Karpas-422 (cell line): ENCODE measurements around the gene NKX2-4. TPM values are rescaled to one million over a fixed set of nuclear protein-coding genes. Genes with fewer than 3 reads are reported as not detected.

Experiments
- DNase-seq: peaks from one replicate; pipeline ENCODE4 v3.0.0-alpha.2; 2015
- H2AFZ ChIP-seq: fragments of 200-600 bp; sonication (generic); 2 replicates; pipeline ENCODE4 v1.6.1; 2014; ENCODE audit warnings: antibody characterized with exemption, low read length, mixed read lengths
- H3K27ac ChIP-seq: fragments of 200-600 bp; sonication (generic); 2 replicates; pipeline ENCODE4 v1.5.1; 2014; ENCODE audit warnings: mild to moderate bottlenecking, low read length, moderate library complexity
- H3K27me3 ChIP-seq: fragments of 200-600 bp; sonication (generic); 2 replicates; pipeline ENCODE4 v1.6.1; 2014; ENCODE audit warnings: low read length, mixed read lengths
- H3K36me3 ChIP-seq: fragments of 200-600 bp; sonication (generic); 2 replicates; pipeline ENCODE4 v1.6.1; 2014; ENCODE audit warnings: low read length, mixed read lengths; ENCODE audit not compliant: insufficient read depth
- H3K4me1 ChIP-seq: fragments of 200-600 bp; sonication (generic); 2 replicates; pipeline ENCODE4 v1.6.1; 2014; ENCODE audit warnings: mild to moderate bottlenecking, low read length, mixed read lengths
- H3K4me2 ChIP-seq: fragments of 200-600 bp; sonication (generic); 2 replicates; pipeline ENCODE4 v1.6.1; 2014; ENCODE audit warnings: low read length, low read depth, mild to moderate bottlenecking; ENCODE audit not compliant: poor library complexity, severe bottlenecking
- H3K4me3 ChIP-seq: fragments of 200-600 bp; sonication (generic); 2 replicates; pipeline ENCODE4 v1.5.1; 2014; ENCODE audit warnings: mild to moderate bottlenecking, antibody characterized with exemption, low read length, mixed read lengths
- H3K79me2 ChIP-seq: fragments of 200-600 bp; sonication (generic); 2 replicates; pipeline ENCODE4 v1.6.1; 2014; ENCODE audit warnings: mild to moderate bottlenecking, low read length, mixed read lengths
- H3K9ac ChIP-seq: fragments of 200-600 bp; sonication (generic); 2 replicates; pipeline ENCODE4 v1.6.0; 2014; ENCODE audit warnings: low read length
- H3K9me2 ChIP-seq: fragments of 200-600 bp; sonication (generic), shearing (Covaris generic); replicated peaks from 2 replicates; pipeline ENCODE4 v1.6.0; 2014; ENCODE audit warnings: mild to moderate bottlenecking, low read length, moderate library complexity; ENCODE audit not compliant: insufficient read depth
- H3K9me3 ChIP-seq: fragments of 300-700, 200-600 bp; sonication (generic); 2 replicates; pipeline ENCODE4 v1.6.1; 2014; ENCODE audit warnings: low read length, mixed read lengths
- H4K20me1 ChIP-seq: fragments of 200-600 bp; sonication (generic); 2 replicates; pipeline ENCODE4 v1.6.1; 2014; ENCODE audit warnings: mild to moderate bottlenecking, antibody characterized with exemption, low read length, low read depth; ENCODE audit not compliant: insufficient read depth
- total RNA-seq: library from RNA; depleted of rRNA; stranded (reverse); fragments of >200 nt; shearing (Covaris generic); gene quantifications from 2 replicates; pipeline ENCODE4 v1.2.3, GENCODE V29; 2014; ENCODE audit warnings: low replicate concordance; rRNA removed

The NKX2-4 gene
- total RNA-seq: not detected in 2 replicates

DNA sequence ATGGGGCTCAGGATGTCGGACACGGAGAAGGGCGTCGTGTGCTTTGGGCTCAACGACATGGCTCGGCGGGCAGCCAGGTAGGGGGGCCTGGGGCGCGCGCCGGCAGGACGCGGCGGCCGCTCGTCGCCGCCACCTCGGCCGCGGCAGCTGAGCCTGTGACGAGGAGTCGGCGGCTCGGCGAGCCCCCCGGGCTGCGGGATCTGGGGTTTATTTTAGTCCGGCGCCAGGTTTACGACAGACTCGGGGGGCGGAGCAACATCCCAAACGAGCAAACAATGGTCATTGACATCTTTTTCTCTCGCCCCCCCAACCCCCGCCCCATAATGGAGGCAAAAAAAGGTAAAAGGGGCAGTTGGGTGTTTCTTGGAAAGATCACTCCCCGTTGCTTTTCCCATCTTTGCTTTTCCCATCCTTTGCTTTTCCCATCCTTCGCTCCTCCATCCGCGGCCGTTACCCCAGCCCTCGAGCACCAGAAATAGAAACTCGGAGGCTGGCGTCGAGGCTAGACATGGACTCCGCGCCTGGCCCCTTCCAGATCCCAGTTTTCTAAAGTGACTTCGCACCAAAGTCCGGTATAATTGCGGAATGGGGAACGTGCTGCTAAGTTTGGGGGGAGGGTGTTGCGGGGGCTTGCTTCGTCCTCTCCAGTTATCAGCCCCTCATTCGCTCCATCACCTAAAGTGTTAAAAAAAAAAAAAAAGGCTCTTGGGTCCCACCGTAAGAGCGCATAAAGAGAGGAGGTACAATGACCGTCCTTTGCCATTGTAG lies at the start of gene NKX2-4:
Gene NKX2-4, minus strand, starts transcription at position 186 of the 768 bp plus-strand sequence. Its CDS starts 127 bp downstream, at position 59.
- no peak for DNase-seq
- H3K4me2 ChIP-seq: no peak within 1 kb of the TSS
- no peaks in the 10 kb centered on the region for H3K36me3 ChIP-seq
- H4K20me1 ChIP-seq: no peaks in the 10 kb centered on the region
- no peaks in the 10 kb centered on the region for H3K9me3 ChIP-seq
- no peak within 1 kb of the TSS for H3K9ac ChIP-seq
- H3K9me2 ChIP-seq: no peaks in the 10 kb centered on the region
- H3K27ac ChIP-seq: no peak within 1 kb of the TSS
- no peaks in the 10 kb centered on the region for H3K79me2 ChIP-seq
- no peak within 1 kb of the TSS for H2AFZ ChIP-seq
- no peaks in the 10 kb centered on the region for H3K27me3 ChIP-seq
- no peaks in the 10 kb centered on the region for H3K4me1 ChIP-seq
- H3K4me3 ChIP-seq: no peak within 1 kb of the TSS

- Histone ChIP-seq H3K79me2 (no peaks in the 10 kb centered on the region), H3K4me3 (no peak overlapping the region), H3K9me3 (no peaks in the 10 kb centered on the region), H3K9me2 (no peaks in the 10 kb centered on the region), H3K9ac (no peak overlapping the region), H2AFZ (no peak overlapping the region), H3K27ac (no peak overlapping the region), H3K36me3 (no peaks in the 10 kb centered on the region), H3K4me1 (no peaks in the 10 kb centered on the region), H3K27me3 (no peaks in the 10 kb centered on the region), H4K20me1 (no peaks in the 10 kb centered on the region), H3K4me2 (no peak overlapping the region)
- no peak for DNase-seq
Observed at GRCh38 chr20:21437816-21438215, 40.5 kb upstream of the NKX2-4 start.

GRCh38 chr20:21437248-21437647 lies 39.9 kb upstream of the NKX2-4 start:
- Histone ChIP-seq H3K4me2 (no peak overlapping the region), H3K27me3 (no peaks in the 10 kb centered on the region), H3K9me2 (no peaks in the 10 kb centered on the region), H3K36me3 (no peaks in the 10 kb centered on the region), H3K9me3 (no peaks in the 10 kb centered on the region), H3K4me1 (no peaks in the 10 kb centered on the region), H4K20me1 (no peaks in the 10 kb centered on the region), H3K9ac (no peak overlapping the region), H2AFZ (no peak overlapping the region), H3K79me2 (no peaks in the 10 kb centered on the region), H3K4me3 (no peak overlapping the region), H3K27ac (no peak overlapping the region)
- DNase-seq: no peak

DNA sequence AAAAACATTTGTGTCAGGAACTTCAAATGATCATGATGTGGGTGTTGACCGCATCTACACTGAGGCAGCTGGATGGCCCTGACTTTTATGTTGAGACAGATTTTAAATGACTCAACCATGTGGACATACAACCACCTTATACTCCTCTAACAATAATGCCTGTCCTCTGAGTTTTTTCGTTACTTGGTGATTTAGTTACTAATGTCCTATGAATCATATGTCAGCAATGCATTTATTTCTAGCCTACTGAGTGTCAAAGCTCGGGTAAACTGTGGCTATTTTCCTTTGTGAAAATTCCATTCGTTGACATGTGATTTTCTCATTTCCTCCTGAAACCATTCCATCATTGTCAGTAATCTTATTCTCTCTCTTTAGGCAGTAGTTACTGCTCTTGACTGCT lies 38.9 kb upstream of the NKX2-4 start:
- Histone ChIP-seq H3K9me3 (no peaks in the 10 kb centered on the region), H3K4me1 (no peaks in the 10 kb centered on the region), H3K4me3 (no peak overlapping the region), H3K36me3 (no peaks in the 10 kb centered on the region), H3K27ac (no peak overlapping the region), H3K4me2 (no peak overlapping the region), H3K79me2 (no peaks in the 10 kb centered on the region), H3K9me2 (no peaks in the 10 kb centered on the region), H2AFZ (no peak overlapping the region), H4K20me1 (no peaks in the 10 kb centered on the region), H3K9ac (no peak overlapping the region), H3K27me3 (no peaks in the 10 kb centered on the region)
- no peak for DNase-seq

- Histone ChIP-seq H3K27me3 (no peaks in the 10 kb centered on the region), H3K9me3 (no peaks in the 10 kb centered on the region), H3K4me3 (no peak overlapping the region), H3K4me2 (no peak overlapping the region), H4K20me1 (no peaks in the 10 kb centered on the region), H3K27ac (no peak overlapping the region), H2AFZ (no peak overlapping the region), H3K9ac (no peak overlapping the region), H3K79me2 (no peaks in the 10 kb centered on the region), H3K9me2 (no peaks in the 10 kb centered on the region), H3K4me1 (no peaks in the 10 kb centered on the region), H3K36me3 (no peaks in the 10 kb centered on the region)
- no peak for DNase-seq
Observed at GRCh38 chr20:21435576-21435975, 38.2 kb upstream of the NKX2-4 start.

GRCh38 chr20:21433329-21433890 lies 36.1 kb upstream of the NKX2-4 start:
- H2AFZ ChIP-seq: no peak overlapping the region
- no peak overlapping the region for H3K9ac ChIP-seq
- no peak overlapping the region for H3K4me3 ChIP-seq
- H3K27ac ChIP-seq: no peak overlapping the region
- no peaks in the 10 kb centered on the region for H3K36me3 ChIP-seq
- no peaks in the 10 kb centered on the region for H3K4me1 ChIP-seq
- no peaks in the 10 kb centered on the region for H3K27me3 ChIP-seq
- DNase-seq: no peak
- H3K4me2 ChIP-seq: no peak overlapping the region
- H3K79me2 ChIP-seq: no peaks in the 10 kb centered on the region
- no peaks in the 10 kb centered on the region for H4K20me1 ChIP-seq
- no peaks in the 10 kb centered on the region for H3K9me2 ChIP-seq
- H3K9me3 ChIP-seq: no peaks in the 10 kb centered on the region

DNA sequence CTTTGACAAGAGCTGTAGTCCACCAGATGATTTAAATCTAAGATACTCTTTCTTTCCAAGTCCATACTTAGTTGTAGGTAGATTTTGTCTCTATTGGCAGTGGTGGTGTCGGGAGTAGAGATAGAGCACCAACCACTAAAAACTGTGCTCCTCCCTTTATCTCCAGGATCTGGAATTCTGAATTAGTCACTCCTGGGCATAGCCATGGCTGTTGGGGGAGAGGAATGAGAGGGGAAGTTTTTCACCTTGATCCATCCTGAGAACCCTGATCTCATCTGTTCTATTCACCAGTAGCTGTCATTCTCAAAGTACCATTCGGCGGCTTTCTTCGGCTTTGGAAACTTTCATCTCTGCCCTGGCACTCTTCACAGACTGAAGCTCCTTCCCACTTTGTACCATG lies 35.6 kb upstream of the NKX2-4 start:
- H3K9me2 ChIP-seq: no peaks in the 10 kb centered on the region
- no peaks in the 10 kb centered on the region for H4K20me1 ChIP-seq
- H3K27ac ChIP-seq: no peak overlapping the region
- no peaks in the 10 kb centered on the region for H3K9me3 ChIP-seq
- H3K9ac ChIP-seq: no peak overlapping the region
- no peak overlapping the region for H3K4me2 ChIP-seq
- H3K4me1 ChIP-seq: no peaks in the 10 kb centered on the region
- H3K27me3 ChIP-seq: no peaks in the 10 kb centered on the region
- H3K4me3 ChIP-seq: no peak overlapping the region
- DNase-seq: no peak
- H3K36me3 ChIP-seq: no peaks in the 10 kb centered on the region
- no peak overlapping the region for H2AFZ ChIP-seq
- no peaks in the 10 kb centered on the region for H3K79me2 ChIP-seq

DNA sequence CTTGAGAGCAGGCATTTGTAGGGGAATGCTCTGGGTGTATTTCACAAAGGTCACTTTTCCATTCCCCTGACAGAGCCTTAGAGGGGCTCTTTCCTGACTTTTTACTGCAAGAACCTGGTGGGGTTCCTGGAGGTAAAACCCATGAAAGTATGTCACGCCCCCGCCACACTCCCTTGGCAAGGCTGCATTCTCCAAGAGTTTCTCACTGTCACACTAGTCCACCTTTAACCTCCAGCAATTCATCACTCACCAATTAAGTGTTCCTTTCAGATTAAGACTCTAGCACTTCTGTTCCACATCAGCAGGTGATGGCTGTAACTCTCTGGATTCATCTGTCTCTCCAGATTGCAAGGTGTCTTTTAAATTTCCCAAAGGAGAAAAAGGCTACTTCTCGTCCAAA lies 32.7 kb upstream of the NKX2-4 start:
- Histone ChIP-seq H3K9me3 (peaks cover 10% of the 10 kb centered on the region), H3K9me2 (no peaks in the 10 kb centered on the region), H3K27me3 (no peaks in the 10 kb centered on the region), H3K27ac (no peak overlapping the region), H4K20me1 (no peaks in the 10 kb centered on the region), H3K4me1 (no peaks in the 10 kb centered on the region), H3K9ac (no peak overlapping the region), H3K36me3 (no peaks in the 10 kb centered on the region; the same call in 1 of the 2 replicates), H3K4me3 (no peak overlapping the region), H3K4me2 (no peak overlapping the region), H3K79me2 (no peaks in the 10 kb centered on the region), H2AFZ (no peak overlapping the region)
- no peak for DNase-seq
